Measurements from ENCODE around the gene PPP1R11.

DNA sequence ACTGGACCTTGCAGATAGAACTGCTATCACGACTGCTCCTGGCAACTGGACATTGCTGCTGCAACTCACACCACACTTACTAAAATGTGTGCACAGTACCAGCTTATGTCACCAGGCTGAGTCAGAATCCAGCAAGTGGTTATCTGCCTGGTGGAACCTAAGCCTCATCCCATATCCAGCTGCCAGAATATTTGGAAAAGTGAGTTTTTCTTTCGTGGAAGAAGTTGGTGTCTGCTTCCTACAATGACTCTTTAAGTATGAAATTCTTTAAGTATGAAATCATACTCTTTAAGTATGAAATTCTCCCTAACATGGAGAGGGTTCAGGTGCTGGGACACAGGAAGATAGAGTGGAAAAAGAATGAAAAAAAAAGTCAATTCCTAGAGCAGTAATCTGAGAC lies 22.4 kb upstream of the PPP1R11 start:
- TF ChIP-seq POLR2AphosphoS5 (IDR thresholded peaks at IDR 0.05; ENCODE audit: insufficient read depth in 1 of 2, low read depth in 1 of 2) (no peak), POLR2A (IDR thresholded peaks at IDR 0.05) (no peak)
- TF ChIP-seq, protein P1, sequence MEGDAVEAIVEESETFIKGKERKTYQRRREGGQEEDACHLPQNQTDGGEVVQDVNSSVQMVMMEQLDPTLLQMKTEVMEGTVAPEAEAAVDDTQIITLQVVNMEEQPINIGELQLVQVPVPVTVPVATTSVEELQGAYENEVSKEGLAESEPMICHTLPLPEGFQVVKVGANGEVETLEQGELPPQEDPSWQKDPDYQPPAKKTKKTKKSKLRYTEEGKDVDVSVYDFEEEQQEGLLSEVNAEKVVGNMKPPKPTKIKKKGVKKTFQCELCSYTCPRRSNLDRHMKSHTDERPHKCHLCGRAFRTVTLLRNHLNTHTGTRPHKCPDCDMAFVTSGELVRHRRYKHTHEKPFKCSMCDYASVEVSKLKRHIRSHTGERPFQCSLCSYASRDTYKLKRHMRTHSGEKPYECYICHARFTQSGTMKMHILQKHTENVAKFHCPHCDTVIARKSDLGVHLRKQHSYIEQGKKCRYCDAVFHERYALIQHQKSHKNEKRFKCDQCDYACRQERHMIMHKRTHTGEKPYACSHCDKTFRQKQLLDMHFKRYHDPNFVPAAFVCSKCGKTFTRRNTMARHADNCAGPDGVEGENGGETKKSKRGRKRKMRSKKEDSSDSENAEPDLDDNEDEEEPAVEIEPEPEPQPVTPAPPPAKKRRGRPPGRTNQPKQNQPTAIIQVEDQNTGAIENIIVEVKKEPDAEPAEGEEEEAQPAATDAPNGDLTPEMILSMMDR (IDR thresholded peaks at IDR 0.05) = no peak

All from vagina (tissue), 2 donors.